Rectal smooth muscle tissue (tissue), 1 donor: ENCODE measurements around the gene VWF.
"Not testable (repeated sequence)": the region's sequence is repeated elsewhere in the genome, so short reads cannot be mapped to it uniquely, and the experiment has no call there.

Source experiments
- H3K27ac ChIP-seq: one replicate; pipeline ENCODE4 v1.7.0; 2013; ENCODE audit warnings: low read depth, low read length, inconsistent platforms
- H3K27me3 ChIP-seq: one replicate; pipeline ENCODE4 v1.7.0; 2013; ENCODE audit warnings: low read length; ENCODE audit not compliant: control insufficient read depth, insufficient read depth
- H3K36me3 ChIP-seq: one replicate; pipeline ENCODE4 v1.7.0; 2013; ENCODE audit warnings: low read length; ENCODE audit not compliant: control insufficient read depth, insufficient read depth
- H3K4me1 ChIP-seq: one replicate; pipeline ENCODE4 v1.7.0; 2013; ENCODE audit warnings: low read length; ENCODE audit not compliant: control insufficient read depth, insufficient read depth
- H3K4me3 ChIP-seq: one replicate; pipeline ENCODE4 v1.7.0; 2013; ENCODE audit warnings: low read length
- H3K9ac ChIP-seq: one replicate; pipeline ENCODE4 v1.7.0; 2013; ENCODE audit warnings: low read length

The VWF gene

GRCh38 chr12:6124411-6125309 is at the start of gene VWF:
Gene VWF, minus strand, starts transcription at chr12:6124670. Its CDS starts 1,474 bp downstream, at chr12:6123196.
- H3K27ac ChIP-seq, result no peak within 1 kb of the TSS
- H3K4me3 ChIP-seq, result no peak within 1 kb of the TSS
- H3K9ac ChIP-seq, result no peak within 1 kb of the TSS
- no peaks in the 10 kb centered on the region for H3K4me1 ChIP-seq
- no peaks in the 10 kb centered on the region for H3K27me3 ChIP-seq
- H3K36me3 ChIP-seq, result no peaks in the 10 kb centered on the region

GRCh38 chr12:6172862-6173261 is 48.4 kb upstream of the VWF start:
- Histone ChIP-seq H3K9ac (no peak overlapping the region), H3K36me3 (no peaks in the 10 kb centered on the region), H3K4me1 (peaks cover under 1% of the 10 kb centered on the region), H3K4me3 (no peak overlapping the region), H3K27me3 (no peaks in the 10 kb centered on the region), H3K27ac (no peak overlapping the region)

GRCh38 chr12:6172086-6172485 is 47.6 kb upstream of the VWF start:
- Histone ChIP-seq H3K4me3 (no peak overlapping the region), H3K36me3 (no peaks in the 10 kb centered on the region), H3K4me1 (peaks cover 6% of the 10 kb centered on the region), H3K27ac (peak overlapping the region; percentile 14), H3K9ac (no peak overlapping the region), H3K27me3 (no peaks in the 10 kb centered on the region)

- Histone ChIP-seq H3K4me3 (no peak overlapping the region), H3K9ac (no peak overlapping the region), H3K27me3 (no peaks in the 10 kb centered on the region), H3K4me1 (peaks cover 6% of the 10 kb centered on the region), H3K36me3 (no peaks in the 10 kb centered on the region), H3K27ac (no peak overlapping the region)
These were observed 47.0 kb upstream of the VWF start for GRCh38 chr12:6171409-6172015.

GRCh38 chr12:6167327-6168280 is 43.1 kb upstream of the VWF start:
- Histone ChIP-seq H3K36me3 (no peaks in the 10 kb centered on the region), H3K27me3 (no peaks in the 10 kb centered on the region), H3K4me1 (peaks cover 6% of the 10 kb centered on the region), H3K9ac (no peak overlapping the region), H3K27ac (peak overlapping the region; percentile 68), H3K4me3 (no peak overlapping the region)

- Histone ChIP-seq H3K4me1 (peaks cover 6% of the 10 kb centered on the region), H3K27me3 (no peaks in the 10 kb centered on the region), H3K27ac (peak overlapping the region; percentile 68), H3K4me3 (no peak overlapping the region), H3K9ac (no peak overlapping the region), H3K36me3 (no peaks in the 10 kb centered on the region)
These were observed 42.3 kb upstream of the VWF start for GRCh38 chr12:6166808-6167207.

- H3K36me3 ChIP-seq, result no peaks in the 10 kb centered on the region
- H3K4me3 ChIP-seq, result no peak overlapping the region
- H3K27me3 ChIP-seq, result no peaks in the 10 kb centered on the region
- H3K27ac ChIP-seq, result no peak overlapping the region
- H3K9ac ChIP-seq, result no peak overlapping the region
- peaks cover 6% of the 10 kb centered on the region for H3K4me1 ChIP-seq
These were observed 40.9 kb upstream of the VWF start for GRCh38 chr12:6165395-6165794.

GRCh38 chr12:6163416-6164060 is 39.1 kb upstream of the VWF start:
- no peak overlapping the region for H3K4me3 ChIP-seq
- H3K27ac ChIP-seq, result no peak overlapping the region
- H3K4me1 ChIP-seq, result peaks cover 6% of the 10 kb centered on the region
- no peaks in the 10 kb centered on the region for H3K27me3 ChIP-seq
- no peaks in the 10 kb centered on the region for H3K36me3 ChIP-seq
- no peak overlapping the region for H3K9ac ChIP-seq

GRCh38 chr12:6161124-6161882 is 36.8 kb upstream of the VWF start:
- H3K9ac ChIP-seq, result no peak overlapping the region
- no peaks in the 10 kb centered on the region for H3K27me3 ChIP-seq
- H3K4me1 ChIP-seq, result no peaks in the 10 kb centered on the region
- no peak overlapping the region for H3K27ac ChIP-seq
- no peaks in the 10 kb centered on the region for H3K36me3 ChIP-seq
- no peak overlapping the region for H3K4me3 ChIP-seq

GRCh38 chr12:6160049-6160649 is 35.7 kb upstream of the VWF start:
- not testable (repeated sequence) for H3K27ac ChIP-seq, H3K4me3 ChIP-seq, H3K27me3 ChIP-seq, H3K36me3 ChIP-seq, H3K9ac ChIP-seq, H3K4me1 ChIP-seq
